Endodermal cell (in vitro differentiated cells): ENCODE data around the gene BRD3OS. TPM values are rescaled to one million over a fixed set of nuclear protein-coding genes. Genes with fewer than 3 reads are reported as not detected.

Source experiments
- DNase-seq: peaks from one replicate; pipeline ENCODE4 v3.0.0-alpha.2; 2017
- H3K27ac ChIP-seq: 2 replicates; pipeline ENCODE4 v1.5.1; 2013; ENCODE audit warnings: mild to moderate bottlenecking, low read depth, low read length, moderate library complexity
- H3K27me3 ChIP-seq: 2 replicates; pipeline ENCODE4 v1.6.1; 2013; ENCODE audit warnings: mild to moderate bottlenecking, low read length, moderate library complexity; ENCODE audit not compliant: insufficient read depth, control insufficient read depth, poor library complexity, severe bottlenecking
- H3K36me3 ChIP-seq: 2 replicates; pipeline ENCODE4 v1.7.0; 2013; ENCODE audit warnings: mild to moderate bottlenecking, low read length, moderate library complexity; ENCODE audit not compliant: control insufficient read depth, insufficient read depth
- H3K4me1 ChIP-seq: one replicate; pipeline ENCODE4 v1.7.0; 2013; ENCODE audit warnings: low read length; ENCODE audit not compliant: control insufficient read depth, insufficient read depth
- H3K4me3 ChIP-seq: 2 replicates; pipeline ENCODE4 v1.5.1; 2013; ENCODE audit warnings: mild to moderate bottlenecking, low read length, moderate library complexity
- H3K9ac ChIP-seq: 2 replicates; pipeline ENCODE4 v1.6.1; 2013; ENCODE audit warnings: mild to moderate bottlenecking, low read length, moderate library complexity; ENCODE audit not compliant: poor library complexity, severe bottlenecking; ENCODE audit errors: extremely low read depth
- H3K9me3 ChIP-seq: 2 replicates; pipeline ENCODE4 v1.6.1; 2013; ENCODE audit warnings: mild to moderate bottlenecking, low read length, moderate library complexity; ENCODE audit not compliant: control insufficient read depth
- H3K27ac Mint-ChIP-seq: 2 replicates; pipeline ENCODE4 v1.8.0; 2020; ENCODE audit warnings: mixed read lengths
- H3K27me3 Mint-ChIP-seq: 2 replicates; pipeline ENCODE4 v1.8.0; 2021; ENCODE audit warnings: mild to moderate bottlenecking, mixed read lengths; ENCODE audit not compliant: insufficient read depth
- H3K36me3 Mint-ChIP-seq: 2 replicates; pipeline ENCODE4 v1.8.0; 2020; ENCODE audit warnings: low read depth, mixed read lengths
- H3K4me1 Mint-ChIP-seq: 2 replicates; pipeline ENCODE4 v1.8.0; 2020; ENCODE audit warnings: mixed read lengths
- H3K4me3 Mint-ChIP-seq: 2 replicates; pipeline ENCODE4 v1.8.0; 2020; ENCODE audit warnings: mild to moderate bottlenecking, moderate library complexity, mixed read lengths
- H3K9me3 Mint-ChIP-seq: 2 replicates; pipeline ENCODE4 v1.8.0; 2020; ENCODE audit warnings: mild to moderate bottlenecking, mixed read lengths
- WGBS, 2 experiments: methylation state at CpG; one replicate each; pipeline versions ENCODE4 v1.1.5 to v1.1.7; 2013; ENCODE audit warnings: missing lambda C conversion rate in 2 of 2, mixed read lengths in 1 of 2; ENCODE audit not compliant: insufficient coverage in 1 of 2, insufficient read length in 1 of 2; 5-methylcytosine and 5-hydroxymethylcytosine counted together
- total RNA-seq, 2 donors: library from RNA; stranded (reverse); fragmentation: NEBNext Ultra II Directional in 1 of 2; extraction: Animal tissue kit (Norgen Biotek cat#: 25700) in 1 of 2; gene quantifications; 2 replicates in 1 of 2; 3 replicates in 1 of 2; pipeline ENCODE4 v1.2.1, GENCODE V29; 2021
- TF ChIP-seq, protein P1 (sequence below): fragments of 200-600 bp; sonication (generic); conservative IDR thresholded peaks from 2 replicates; pipeline ENCODE4 v1.5.0; 2021; ENCODE audit warnings: antibody characterized with exemption, mild to moderate bottlenecking

Gene BRD3OS
- total RNA-seq, 2 donors from 2014 or later = 19.0 to 26.5 TPM

DNA sequence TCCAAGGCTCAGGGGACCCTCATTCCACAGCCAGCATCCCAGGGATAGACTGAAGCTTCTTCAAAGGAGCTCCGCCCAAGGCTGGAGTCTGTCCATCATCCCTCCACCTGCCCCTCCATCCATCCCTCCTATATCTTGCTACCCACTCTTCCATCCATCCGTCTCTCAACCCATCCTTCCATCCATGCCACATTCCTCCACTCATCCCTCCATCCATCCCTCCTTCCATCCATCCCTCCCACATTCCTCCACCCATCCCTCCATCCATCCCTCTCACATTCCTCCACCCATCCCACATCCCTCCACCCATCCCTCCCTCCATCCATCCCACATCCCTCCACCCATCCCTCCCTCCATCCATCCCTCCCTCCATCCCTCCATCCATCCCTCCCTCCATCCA is 27.7 kb upstream of the BRD3OS start:
- Mint-ChIP-seq H3K36me3 (no peaks in the 10 kb centered on the region), H3K4me3 (no peak overlapping the region), H3K4me1 (no peaks in the 10 kb centered on the region), H3K9me3 (no peaks in the 10 kb centered on the region), H3K27me3 (peaks cover 2% of the 10 kb centered on the region), H3K27ac (no peak overlapping the region)
- TF ChIP-seq, protein P1, sequence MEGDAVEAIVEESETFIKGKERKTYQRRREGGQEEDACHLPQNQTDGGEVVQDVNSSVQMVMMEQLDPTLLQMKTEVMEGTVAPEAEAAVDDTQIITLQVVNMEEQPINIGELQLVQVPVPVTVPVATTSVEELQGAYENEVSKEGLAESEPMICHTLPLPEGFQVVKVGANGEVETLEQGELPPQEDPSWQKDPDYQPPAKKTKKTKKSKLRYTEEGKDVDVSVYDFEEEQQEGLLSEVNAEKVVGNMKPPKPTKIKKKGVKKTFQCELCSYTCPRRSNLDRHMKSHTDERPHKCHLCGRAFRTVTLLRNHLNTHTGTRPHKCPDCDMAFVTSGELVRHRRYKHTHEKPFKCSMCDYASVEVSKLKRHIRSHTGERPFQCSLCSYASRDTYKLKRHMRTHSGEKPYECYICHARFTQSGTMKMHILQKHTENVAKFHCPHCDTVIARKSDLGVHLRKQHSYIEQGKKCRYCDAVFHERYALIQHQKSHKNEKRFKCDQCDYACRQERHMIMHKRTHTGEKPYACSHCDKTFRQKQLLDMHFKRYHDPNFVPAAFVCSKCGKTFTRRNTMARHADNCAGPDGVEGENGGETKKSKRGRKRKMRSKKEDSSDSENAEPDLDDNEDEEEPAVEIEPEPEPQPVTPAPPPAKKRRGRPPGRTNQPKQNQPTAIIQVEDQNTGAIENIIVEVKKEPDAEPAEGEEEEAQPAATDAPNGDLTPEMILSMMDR = no peak
- Histone ChIP-seq H3K27me3 (no peaks in the 10 kb centered on the region), H3K4me1 (peaks cover 7% of the 10 kb centered on the region), H3K4me3 (no peak overlapping the region), H3K9ac (no peak overlapping the region), H3K36me3 (no peaks in the 10 kb centered on the region), H3K27ac (no peak overlapping the region), H3K9me3 (no peaks in the 10 kb centered on the region)
- no peak for DNase-seq
- 80 to 100% methylated on average over 2 of the region's 2 CpGs for WGBS, 2 experiments

DNA sequence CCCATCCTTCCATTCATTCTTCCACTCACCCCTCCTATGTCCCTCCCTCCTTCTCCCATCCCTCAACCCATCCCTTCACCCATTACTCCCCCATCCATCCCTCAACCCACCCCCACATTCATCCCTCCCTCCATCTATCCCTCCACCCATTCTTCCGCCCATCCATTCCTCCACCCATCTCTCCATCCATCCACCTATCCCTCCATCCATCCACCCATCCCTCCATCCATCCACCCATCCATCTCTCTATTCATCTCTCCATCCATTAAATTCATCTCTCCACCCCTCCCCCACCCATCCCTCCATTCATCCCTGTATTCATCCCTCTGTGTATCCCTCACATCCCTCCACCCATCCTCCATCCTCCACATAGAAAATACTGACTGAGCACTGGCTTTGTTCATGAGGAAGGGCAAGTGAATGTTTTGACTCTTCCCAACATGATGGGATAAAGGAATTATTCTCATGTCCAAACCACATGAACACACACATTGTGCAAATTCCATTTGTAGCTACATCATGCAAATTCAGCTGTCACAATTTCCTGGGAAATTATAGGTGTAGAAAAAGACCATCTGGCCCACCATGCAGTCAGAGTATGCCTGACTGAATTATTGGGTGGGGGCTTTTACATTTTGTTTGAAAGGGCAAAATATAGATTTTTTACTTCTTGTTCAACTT is 26.2 kb upstream of the BRD3OS start:
- Mint-ChIP-seq H3K9me3 (no peaks in the 10 kb centered on the region), H3K27ac (no peak overlapping the region), H3K27me3 (peaks cover 2% of the 10 kb centered on the region), H3K4me3 (no peak overlapping the region), H3K36me3 (no peaks in the 10 kb centered on the region), H3K4me1 (no peaks in the 10 kb centered on the region)
- H3K4me1 ChIP-seq = no peaks in the 10 kb centered on the region
- no peaks in the 10 kb centered on the region for H3K27me3 ChIP-seq
- H3K36me3 ChIP-seq = no peaks in the 10 kb centered on the region
- TF ChIP-seq, protein P1 = no peak
- DNase-seq = no peak
- no peaks in the 10 kb centered on the region for H3K9me3 ChIP-seq
- no peak overlapping the region for H3K9ac ChIP-seq
- WGBS, 2 experiments = 75 to 89% methylated on average over 1 of the region's 1 CpG
- no peak overlapping the region for H3K4me3 ChIP-seq
- no peak overlapping the region for H3K27ac ChIP-seq

DNA sequence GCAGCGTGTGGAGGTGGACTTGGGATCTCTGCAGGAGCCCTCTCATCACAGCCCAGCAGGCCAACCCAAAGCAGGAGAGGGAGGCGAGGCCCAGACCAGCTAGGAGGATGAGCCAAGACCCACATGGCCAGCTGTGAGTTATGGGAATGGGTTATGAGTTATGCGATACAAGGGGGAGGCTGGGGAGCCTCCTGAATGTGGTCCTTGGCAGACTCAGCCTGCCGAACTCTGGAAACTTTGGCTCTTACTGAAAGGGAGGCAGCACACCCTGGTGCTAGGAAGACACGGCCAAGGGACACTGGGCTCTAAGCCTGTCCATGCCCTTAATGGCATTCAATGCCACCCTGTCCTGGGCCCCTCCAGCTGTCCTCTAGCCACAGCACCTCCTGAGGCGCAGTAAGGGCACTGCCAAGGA is 25.4 kb upstream of the BRD3OS start:
- Histone ChIP-seq H3K36me3 (no peaks in the 10 kb centered on the region), H3K27me3 (no peaks in the 10 kb centered on the region), H3K9me3 (no peaks in the 10 kb centered on the region), H3K4me3 (no peak overlapping the region), H3K4me1 (no peaks in the 10 kb centered on the region), H3K9ac (no peak overlapping the region), H3K27ac (no peak overlapping the region)
- peaks cover 2% of the 10 kb centered on the region for H3K27me3 Mint-ChIP-seq
- no peaks in the 10 kb centered on the region for H3K9me3 Mint-ChIP-seq
- no peak overlapping the region for H3K4me3 Mint-ChIP-seq
- TF ChIP-seq, protein P1 = no peak
- DNase-seq = no peak
- no peaks in the 10 kb centered on the region for H3K4me1 Mint-ChIP-seq
- H3K27ac Mint-ChIP-seq = no peak overlapping the region
- H3K36me3 Mint-ChIP-seq = no peaks in the 10 kb centered on the region
- 83 to 91% methylated on average over 4 to 6 of the region's 6 CpGs for WGBS, 2 experiments
